GM18519 (cell line): ENCODE results near the gene NEK4.
A peak's percentile ranks its signal among the peaks of the same experiment; 100 is the strongest.

Source experiments
- ATAC-seq: cut with Tn5 transposase; IDR thresholded peaks from one replicate; pipeline ENCODE4 v1.9.1; 2021; ENCODE audit warnings: mild to moderate bottlenecking, moderate library complexity; ENCODE audit not compliant: unreplicated experiment, low FRiP score

Gene NEK4

DNA sequence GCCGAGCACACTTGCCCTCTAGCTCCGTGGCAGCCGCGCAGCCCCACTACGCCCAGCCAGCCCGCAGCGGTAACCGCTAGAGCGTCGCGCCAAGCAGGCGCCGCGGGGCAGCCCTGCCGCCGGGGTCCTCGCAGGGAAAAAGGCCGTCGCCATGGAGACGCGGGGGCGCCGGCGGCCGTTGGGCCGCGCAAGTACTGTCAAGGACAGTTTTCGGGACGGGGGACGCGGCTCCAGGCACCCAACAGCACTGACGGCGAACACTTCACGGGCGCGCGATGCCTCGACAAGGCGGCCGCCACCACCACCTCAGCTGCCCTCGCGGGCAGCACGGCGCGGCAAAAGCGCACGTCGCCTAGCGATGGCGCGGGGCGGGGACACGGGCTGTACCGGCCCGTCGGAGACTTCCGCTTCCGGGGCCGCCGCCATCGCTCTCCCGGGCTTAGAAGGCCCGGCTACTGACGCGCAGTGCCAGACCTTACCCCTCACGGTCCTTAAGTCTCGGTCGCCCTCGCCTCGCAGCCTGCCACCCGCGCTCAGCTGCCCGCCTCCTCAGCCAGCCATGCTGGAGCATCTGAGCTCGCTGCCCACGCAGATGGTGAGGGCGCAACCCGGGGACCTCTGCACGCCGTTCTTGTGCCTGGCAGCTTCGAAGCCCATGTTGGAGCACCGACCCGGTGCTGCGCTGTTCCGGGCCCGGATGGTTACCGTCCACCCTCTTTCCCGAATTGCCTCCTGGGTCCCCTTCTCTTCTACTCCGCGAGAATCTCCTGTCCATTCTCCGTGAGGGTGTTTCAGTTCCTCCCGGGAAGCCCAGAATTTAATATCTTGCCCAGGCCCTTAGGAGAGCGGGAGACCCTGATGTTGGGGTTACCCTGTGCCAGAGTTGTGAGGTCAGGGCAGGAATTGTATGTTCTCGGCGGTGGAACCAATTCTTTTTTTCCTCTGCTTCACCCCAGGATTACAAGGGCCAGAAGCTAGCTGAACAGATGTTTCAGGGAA, 64.8 kb downstream of the NEK4 start, which contains the start of the genes GLT8D1 and SPCS1:
GLT8D1 (minus strand) TSS at position 104 of the 999 bp plus-strand sequence. CDS start 5,331 bp downstream, outside the sequence.
SPCS1 (plus strand) TSS at position 419 of the 999 bp plus-strand sequence; CDS start at position 560, 141 bp downstream.
- peak; percentile 48 for ATAC-seq

DNA sequence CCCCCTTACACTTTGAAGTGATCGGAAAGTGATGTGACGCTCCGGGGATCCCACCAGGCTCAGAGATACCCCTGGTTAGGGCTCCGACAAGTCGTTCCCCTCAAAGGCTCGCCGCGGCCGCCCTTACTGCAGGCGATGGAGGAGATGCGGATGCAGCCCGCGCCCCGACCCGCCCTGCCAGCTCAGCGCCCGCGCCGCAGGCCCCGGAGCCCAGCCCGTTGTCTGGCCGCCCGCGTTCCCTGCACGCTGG, 65.4 kb downstream of the NEK4 start:
- no peak for ATAC-seq

DNA sequence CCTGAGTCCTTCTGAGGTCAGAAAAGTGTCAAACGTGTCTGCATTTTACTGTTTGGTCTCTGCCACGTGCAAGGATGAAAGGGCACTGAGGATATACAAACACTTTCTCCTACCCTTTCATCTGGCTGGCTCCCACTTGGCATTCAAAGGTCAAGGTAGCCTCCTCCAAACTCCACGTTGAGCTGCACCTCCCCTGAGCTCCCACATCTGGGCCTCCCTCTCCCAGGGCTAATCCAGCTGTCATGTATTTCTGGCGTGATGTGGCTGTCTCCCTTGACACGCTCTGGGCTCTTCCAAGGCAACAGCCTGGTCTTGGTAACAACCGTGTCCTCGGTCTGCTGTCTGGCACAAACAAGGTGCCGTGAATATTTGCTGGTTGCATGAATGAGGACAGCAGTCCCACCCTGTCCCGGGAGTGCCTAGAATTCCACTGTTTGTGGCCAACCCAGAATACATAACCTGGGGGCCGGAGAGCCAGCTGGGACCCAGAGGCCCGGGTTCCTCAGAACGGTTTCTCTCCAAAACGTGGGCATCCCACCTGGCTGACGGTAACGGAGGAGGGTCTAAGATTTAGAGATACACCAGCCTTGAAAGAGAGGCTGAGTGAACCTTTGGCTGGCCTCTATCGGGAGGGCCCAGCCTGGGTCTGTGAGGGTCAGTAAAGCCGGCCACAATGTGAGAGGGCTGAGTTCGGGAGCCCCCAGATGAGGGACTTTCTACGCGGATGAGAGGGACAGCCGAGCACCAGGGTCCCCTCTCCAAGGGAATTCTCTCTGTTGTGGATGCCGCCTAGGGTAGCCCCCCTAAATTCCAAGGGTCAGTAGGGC, 65.9 kb downstream of the NEK4 start:
- ATAC-seq, result no peak

DNA sequence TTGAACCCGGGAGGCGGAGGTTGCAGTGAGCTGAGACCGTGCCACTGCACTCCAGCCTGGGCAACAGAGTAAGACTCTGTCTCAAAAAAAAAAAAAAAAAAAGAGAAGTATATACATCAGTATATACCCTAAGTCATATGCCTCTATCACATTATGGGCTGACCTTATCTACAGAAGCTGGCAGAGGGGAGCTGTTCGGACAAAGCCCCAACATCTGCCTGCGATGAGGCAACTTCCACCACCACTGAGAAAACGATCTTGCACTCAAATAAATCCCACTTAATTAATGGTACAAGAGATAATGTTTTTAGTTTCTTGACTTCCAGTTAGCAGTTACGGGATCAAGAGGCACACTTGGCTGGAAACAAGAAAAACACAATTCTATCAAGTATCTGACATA, 67.4 kb downstream of the NEK4 start:
- ATAC-seq, result no peak

DNA sequence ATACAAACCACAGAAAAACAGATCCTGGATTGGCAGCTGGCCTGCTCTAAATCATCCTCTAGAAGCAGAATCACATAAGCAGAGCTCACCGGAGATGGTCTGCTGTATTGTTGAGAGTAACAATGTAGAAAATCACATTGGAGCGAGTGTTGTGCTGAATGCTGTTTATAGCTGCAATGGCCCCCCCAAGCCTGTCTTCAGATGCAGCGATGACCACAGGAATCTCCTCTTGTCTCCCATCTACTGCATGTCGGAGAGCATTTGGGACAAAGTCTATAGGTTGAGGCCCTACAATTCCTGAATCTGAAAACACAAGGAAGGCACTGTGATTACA, 73.1 kb downstream of the NEK4 start:
- no peak for ATAC-seq

DNA sequence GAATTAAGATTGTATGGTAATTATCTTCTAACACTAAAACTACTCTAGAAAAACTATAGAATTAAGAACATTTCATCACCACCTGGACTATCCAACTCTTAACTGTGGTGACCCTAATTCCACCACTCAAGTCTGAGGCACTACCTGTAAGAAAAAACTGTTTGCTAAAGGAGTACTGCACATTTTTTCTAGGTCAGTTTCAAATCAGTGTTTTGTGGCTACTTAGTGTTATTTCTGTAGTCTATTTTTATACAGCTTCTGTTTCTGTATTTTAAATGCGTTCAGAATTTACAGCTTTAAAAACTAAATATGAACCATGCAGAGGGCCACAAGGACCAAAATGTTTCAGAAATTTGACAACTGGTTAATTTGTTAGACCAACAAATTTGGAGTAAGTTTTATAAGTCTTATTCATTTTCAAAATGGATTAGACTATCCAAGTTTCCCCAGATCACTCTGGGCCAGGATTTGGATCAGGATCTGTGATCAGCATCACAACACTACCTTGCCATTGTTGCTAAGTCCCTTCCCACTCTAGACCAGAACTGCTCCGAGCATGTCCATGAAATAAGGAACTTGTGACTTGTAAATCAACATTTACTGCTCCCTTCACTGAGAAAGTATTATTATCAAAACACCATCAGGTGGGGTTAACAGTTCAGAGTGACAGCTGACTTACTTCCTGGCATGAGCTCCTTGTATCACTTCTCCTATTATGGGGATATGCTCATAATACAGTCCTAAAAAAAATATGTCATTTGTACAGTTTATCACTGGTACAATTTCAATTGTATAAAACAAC, 73.7 kb downstream of the NEK4 start:
- ATAC-seq, result no peak

DNA sequence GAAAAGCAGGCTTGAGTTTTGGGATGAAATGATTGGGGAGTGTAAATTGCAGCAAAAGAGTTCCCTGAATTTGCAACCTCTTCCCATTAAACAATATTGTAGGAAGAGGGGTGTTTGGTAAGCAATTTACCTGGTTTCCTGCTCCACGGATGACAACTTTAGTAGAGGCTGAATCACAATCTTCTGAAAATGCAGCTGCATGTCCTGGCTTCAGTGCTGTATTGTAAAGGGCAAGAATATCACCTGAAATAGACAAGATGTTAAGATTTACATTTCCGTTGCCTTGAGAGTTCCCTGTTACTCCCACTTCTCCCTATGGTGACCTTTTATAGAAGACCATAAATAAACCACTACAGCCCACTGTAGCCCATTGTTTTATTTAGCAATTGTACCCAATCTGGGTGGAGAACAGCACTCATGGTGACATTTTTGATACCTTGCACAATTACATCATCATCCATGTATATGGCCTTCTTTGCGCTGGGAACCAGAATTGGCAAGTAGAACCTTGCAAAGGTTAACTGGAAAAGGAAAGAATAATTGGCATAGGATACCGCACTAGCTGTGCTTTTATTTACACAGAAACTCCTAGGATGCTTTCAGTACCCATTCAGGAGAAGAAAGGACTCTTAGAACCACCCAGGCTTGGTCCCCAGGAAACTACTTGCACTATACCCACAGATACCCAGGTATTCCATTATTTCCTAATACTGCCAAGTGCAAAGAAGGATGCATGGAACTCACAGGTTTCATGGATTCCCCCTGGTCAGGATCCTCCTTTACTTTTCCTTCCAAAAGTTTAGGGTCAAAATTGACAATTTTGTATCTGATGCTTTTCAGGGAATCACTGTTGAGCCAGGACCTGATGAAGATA, 74.7 kb downstream of the NEK4 start:
- ATAC-seq, result no peak

DNA sequence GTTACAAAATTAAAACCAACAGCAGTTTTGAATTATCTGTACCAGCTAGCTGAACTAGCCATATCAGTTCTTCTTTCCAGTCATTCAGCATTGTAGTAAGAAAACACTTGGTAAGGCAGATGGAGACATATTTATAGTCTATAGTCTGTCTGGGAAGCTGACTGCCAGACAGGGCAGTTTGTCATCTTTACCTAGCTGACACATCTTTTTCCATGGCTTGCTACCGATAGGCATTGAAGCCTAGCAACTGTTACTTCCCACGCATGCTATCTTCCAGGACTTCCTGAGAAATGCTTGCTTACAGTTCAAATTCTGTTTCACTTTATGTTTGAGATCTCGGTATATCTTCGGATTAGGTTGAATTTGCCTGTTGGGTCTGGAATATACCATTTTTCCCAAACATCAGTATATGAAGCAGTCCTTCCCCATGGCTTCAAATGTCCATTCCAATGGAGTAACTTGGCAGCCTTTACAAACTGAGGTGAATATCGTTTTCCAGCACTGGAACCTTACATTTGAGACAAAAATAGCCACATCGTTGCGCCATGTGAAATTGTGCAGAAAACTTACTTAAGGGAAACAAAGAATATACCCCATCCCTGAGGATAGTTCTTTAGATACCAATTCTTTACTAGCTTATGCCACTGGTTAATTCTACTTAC, 76.1 kb downstream of the NEK4 start:
- no peak for ATAC-seq

DNA sequence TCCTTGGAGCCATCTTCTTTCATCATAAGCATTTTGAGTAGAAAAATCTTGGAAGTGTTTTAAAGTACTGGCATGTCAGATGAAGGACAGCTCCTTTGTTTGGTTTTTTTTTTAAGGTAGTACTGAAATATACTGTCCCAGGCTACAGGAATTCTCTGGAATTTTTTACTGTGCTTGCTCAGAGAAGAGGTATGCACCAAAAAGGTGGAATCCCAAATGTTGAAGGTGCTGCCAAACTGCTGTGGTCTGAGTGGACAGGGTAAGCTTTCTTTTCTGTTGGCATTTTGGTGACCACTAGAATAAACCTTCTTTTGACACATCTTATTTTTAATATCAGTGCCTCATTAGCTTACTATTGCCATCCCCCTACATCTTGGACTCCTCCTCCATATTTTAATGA, 77.7 kb downstream of the NEK4 start:
- no peak for ATAC-seq

DNA sequence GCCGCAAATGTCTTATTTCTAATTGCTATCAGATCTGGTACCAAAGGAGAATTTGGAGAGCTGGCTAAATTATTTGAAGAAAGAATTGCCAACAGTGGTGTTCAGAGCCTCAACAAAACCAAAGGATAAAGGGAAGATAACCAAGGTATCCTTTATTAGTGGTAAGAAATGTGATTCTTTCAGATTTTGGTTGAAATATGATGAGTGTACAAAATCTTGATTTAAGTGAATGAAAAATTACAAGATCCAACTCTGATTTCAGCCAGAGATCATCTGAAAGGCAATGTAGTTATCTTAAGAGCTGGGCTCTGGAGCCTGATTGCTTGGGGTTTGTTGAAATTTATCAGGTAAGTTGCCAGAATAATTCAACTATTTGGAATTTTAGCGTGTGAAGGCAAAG, 80.2 kb downstream of the NEK4 start:
- ATAC-seq, result no peak

DNA sequence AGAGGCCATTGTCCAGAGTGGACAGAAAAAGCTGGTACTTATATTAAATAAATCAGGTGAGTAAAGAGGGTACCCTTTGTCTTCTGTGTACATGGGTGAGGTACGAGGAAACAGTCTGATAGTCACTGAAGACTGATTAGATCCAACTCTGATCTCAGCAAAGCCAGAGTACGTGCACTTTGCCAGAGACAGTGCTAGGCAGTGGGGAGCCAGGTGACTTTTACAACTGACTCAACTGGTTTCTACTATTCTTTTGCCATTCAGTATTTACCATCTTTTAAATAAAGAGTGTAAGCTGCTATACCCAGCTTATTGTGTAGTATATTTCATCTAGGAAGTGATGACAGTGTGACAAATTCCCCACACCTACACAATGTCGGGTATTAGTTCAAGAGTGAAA, 81.6 kb downstream of the NEK4 start:
- no peak for ATAC-seq

DNA sequence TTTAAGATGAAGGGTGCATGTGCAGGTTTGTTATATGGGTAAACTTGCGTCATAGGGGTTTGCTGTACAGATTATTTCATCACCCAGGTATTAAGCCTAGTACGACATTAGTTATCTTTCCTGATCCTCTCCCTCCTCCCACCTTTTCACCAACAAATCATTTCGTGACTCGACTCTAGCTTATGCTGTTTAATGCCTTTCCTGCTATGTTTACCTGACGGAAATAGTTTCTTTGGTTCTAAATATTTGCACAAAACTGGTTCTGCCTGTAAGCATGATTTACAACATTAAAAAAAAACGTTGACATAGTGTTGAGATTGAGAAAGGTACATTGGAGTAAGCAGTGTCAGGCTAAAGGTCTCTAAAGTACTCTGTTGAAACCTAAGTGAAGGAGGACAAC, 82.5 kb downstream of the NEK4 start:
- no peak for ATAC-seq

DNA sequence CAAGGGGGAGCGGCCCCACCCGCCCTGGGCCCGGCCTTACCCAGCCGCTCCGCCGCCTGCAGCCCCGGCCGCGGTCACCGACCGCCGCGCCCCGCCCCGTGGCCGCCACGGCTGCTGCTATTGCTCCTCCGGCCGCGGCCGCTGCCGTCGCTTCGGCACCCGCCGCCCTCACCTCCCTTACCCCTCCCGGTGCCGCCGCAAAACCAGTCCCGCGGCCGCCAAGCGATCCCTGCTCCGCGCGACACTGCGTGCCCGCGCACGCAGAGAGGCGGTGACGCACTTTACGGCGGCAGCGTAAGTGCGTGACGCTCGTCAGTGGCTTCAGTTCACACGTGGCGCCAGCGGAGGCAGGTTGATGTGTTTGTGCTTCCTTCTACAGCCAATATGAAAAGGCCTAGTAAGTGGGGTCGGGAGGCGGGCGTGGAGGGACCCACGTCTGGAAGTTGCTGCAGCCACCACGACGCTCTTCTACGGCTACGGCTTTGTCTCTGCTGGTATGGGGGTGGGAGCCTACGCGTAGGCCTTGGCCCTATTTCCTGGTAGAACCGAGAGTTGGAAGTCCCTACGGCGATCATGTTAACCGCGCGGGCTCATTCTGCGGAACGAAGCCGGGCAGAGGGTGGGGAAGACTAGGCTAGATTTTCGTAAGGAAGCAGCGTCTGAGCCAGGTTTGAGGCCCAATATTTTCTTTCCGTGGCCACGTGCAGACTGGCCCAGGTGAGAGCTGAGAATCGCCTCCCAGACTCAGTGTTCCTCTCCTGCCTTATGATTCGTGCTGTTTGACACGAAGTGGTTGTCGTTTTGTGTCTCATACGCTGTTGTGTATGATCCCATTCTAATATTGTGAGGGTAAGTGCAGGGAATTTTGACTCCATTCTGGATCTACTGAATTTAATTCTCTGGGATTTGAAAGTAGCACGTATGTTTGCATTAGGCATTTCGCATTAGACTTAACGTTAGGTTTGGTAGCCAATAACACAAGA, 84.7 kb downstream of the NEK4 start, which contains the start of the genes GNL3 and PBRM1:
GNL3 (plus strand) TSS at position 324 of the 983 bp plus-strand sequence; CDS start at position 385, 61 bp downstream.
PBRM1 (minus strand) TSS at position 205 of the 983 bp plus-strand sequence.
- peak; percentile 69 for ATAC-seq

DNA sequence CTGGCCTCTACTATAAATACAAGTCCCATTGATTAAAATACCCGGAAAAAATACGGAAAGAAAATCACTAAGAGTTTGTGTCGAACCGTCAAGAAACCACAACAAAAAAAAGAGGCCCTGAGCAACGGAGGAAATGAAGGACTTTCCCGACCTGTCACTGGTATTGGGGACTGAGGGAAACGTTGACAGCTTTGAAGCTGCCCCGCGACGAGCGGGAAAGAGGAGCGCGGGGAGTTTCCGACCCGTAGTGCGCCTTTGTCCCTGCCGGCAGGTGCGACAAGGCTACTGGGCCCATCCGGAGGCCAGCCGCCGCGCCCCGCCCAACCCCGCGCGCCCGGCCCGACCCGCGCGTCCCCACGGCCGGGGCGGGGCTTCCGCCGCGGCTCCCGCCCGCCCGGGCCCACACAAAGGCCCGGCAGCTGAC, 85.4 kb downstream of the NEK4 start:
- ATAC-seq, result peak; percentile 40

DNA sequence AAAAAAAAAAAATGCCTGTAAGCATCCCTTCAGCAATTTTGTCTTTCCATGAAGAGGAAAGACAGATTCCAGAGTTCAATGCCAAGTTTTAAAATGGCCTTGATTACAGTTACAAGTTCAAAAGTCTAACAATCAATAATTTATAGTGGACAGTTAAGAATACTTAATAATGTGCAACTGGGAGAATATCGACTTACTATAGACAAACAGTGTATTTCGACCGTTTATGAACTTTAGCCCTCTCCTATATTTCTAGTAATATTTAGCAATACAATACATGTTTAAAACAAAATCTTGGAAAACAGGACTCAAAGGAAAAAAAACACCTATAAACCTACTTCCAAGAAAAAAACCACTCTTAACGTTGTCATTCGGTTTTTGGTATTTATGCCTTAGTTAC, 86.6 kb downstream of the NEK4 start:
- no peak for ATAC-seq

DNA sequence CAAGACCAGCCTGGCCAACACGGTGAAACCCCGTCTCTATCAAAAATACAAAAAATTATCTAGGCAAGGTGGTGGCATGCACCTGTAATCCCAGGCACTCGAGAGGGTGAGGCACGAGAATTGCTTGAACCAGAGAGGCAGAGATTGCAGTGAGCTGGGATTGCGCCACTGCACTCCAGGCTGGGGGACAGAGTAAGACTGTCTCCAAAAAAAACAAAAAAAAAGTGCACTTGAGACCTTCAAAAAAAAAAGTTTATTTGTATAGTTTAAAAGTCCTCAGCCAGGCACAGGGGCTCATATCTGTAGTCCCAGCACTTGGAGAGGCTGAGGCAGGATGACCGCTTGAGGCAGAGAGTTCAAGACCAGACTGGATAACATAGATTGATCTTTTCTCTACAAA, 87.1 kb downstream of the NEK4 start:
- no peak for ATAC-seq

DNA sequence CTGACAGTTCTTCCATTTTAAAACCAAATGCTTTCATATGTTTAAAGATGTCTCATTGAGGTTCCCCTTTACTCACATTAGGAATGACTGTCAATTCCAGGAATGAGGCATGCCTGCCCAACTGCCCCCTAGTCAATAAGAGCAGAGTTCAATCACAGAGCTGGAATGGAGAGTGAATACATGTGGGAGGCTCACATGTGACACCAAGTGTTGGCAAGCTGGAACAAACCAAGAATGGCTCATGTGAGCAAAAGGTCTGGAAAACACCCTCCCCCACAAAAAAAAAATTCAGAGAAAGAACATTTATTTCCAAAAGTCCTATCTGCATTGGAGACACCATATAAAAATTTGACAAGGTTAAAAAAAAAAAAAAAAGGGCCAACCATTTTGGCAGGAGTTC, 88.7 kb downstream of the NEK4 start:
- no peak for ATAC-seq

DNA sequence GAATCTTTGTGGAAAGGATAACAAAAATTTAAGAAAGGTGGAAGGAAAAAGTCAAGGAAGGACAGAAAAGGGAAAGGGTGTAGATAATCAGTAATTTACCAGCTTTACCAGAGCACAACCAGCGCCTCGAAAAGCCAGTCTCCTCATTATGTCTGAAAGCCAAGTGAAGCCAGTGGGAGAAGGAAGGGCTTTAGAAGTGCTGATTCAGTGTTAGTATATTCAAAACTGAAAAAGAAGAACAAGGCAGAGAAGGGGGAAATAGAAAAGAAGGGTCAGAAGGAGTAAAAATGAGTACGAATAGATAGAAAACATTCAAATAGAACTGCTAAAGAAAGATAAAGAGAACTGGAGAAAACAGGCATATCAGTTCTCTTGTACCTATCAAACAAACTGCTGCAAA, 89.1 kb downstream of the NEK4 start:
- ATAC-seq, result no peak
